K562 (cell line): ENCODE measurements around the gene MRPL38. TPM values are rescaled to one million over a fixed set of nuclear protein-coding genes. Genes with fewer than 3 reads are reported as not detected.

Experiments used
- CEBPZ ChIP-seq: fragments of 150-350 bp; IDR thresholded peaks from 2 replicates; pipeline ENCODE4 v1.6.1; 2014; ENCODE audit warnings: low read depth, mild to moderate bottlenecking, low read length, borderline replicate concordance
- ETS2 ChIP-seq: IDR thresholded peaks from 2 replicates; pipeline ENCODE4 v1.6.1; 2016; ENCODE audit warnings: borderline replicate concordance, missing genetic modification characterization, mild to moderate bottlenecking, moderate library complexity, missing compliant biosample characterization; ENCODE audit not compliant: poor library complexity, severe bottlenecking
- GTF2A2 ChIP-seq: IDR thresholded peaks from 2 replicates; pipeline ENCODE4 v1.6.1; 2016; ENCODE audit warnings: mild to moderate bottlenecking, missing genetic modification characterization, missing compliant biosample characterization
- NFIC ChIP-seq: fragments of 450-650 bp; IDR thresholded peaks from 2 replicates; pipeline ENCODE4 v1.6.1; 2017; ENCODE audit warnings: mild to moderate bottlenecking, inconsistent platforms
- PHB ChIP-seq: fragments of 250-450 bp; sonication (Bioruptor Pico); IDR thresholded peaks from 2 replicates; pipeline ENCODE4 v1.5.0; 2021
- RAD21 ChIP-seq, 2 experiments: fragments of 250-450 bp in 1 of 2; fragments of 450-650 bp in 1 of 2; sonication (Bioruptor Pico) in 1 of 2; formaldehyde crosslinking in 1 of 2; IDR thresholded peaks in 1 of 2; conservative IDR thresholded peaks in 1 of 2; 2 replicates each; pipeline versions ENCODE4 v1.4.0 to v1.8.0; 2020 to 2022; ENCODE audit warnings: mild to moderate bottlenecking in 2 of 2, moderate library complexity in 1 of 2
- polyA plus RNA-seq, 8 experiments: library from polyadenylated mRNA; depleted of rRNA in 4 of 8; stranded (reverse) in 5 of 8; unstranded in 3 of 8; fragments of >200 nt; fragmentation: Nextera tagmentation in 2 of 8; fragmentation: Illumina TruSeq in 1 of 8; extraction: Ambion mirVana in 2 of 8; extraction: Trizol in 1 of 8; gene quantifications; 2 replicates each; pipeline versions ENCODE4 v1.2.1 to v1.2.3, GENCODE V29; 2011 to 2014; ENCODE audit warnings: inconsistent platforms in 1 of 8, missing spikeins in 1 of 8
- total RNA-seq, 7 experiments: library from RNA; depleted of rRNA in 6 of 7; stranded (reverse); fragments of >200 nt in 6 of 7; fragmentation: Illumina TruSeq in 2 of 7; extraction: Trizol in 2 of 7; gene quantifications; 2 replicates each; pipeline versions ENCODE4 v1.2.1 to v1.2.3, GENCODE V29; 2011 to 2021; ENCODE audit warnings: low replicate concordance in 1 of 7
- TF ChIP-seq, protein P1 (sequence below): sonication (generic); formaldehyde crosslinking; IDR thresholded peaks from 2 replicates; pipeline ENCODE4 v1.5.0; 2020; ENCODE audit warnings: missing genetic modification reagents

Gene MRPL38
- total and polyA plus RNA-seq, 9 of the 15 experiments (the other 6 are each of a cell fraction or from before 2014, with no cell fraction given) = 4.5 to 154 (median 48.5) TPM

GRCh38 chr17:75889454-75889853 is 15.2 kb downstream of the MRPL38 start (continued):
- TF ChIP-seq ETS2 = no peak
- peak in 1 of 2 experiments; percentile 34; a peak in 2 of 4 replicates for TF ChIP-seq RAD21 (CRISPR knock-in tag; conservative IDR thresholded peaks at IDR 0.05 in 1 of 2, IDR thresholded peaks at IDR 0.05 in 1 of 2)
- no peak for TF ChIP-seq NFIC
- TF ChIP-seq, protein P1, sequence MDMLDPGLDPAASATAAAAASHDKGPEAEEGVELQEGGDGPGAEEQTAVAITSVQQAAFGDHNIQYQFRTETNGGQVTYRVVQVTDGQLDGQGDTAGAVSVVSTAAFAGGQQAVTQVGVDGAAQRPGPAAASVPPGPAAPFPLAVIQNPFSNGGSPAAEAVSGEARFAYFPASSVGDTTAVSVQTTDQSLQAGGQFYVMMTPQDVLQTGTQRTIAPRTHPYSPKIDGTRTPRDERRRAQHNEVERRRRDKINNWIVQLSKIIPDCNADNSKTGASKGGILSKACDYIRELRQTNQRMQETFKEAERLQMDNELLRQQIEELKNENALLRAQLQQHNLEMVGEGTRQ = peak; percentile 65
- TF ChIP-seq PHB (CRISPR knock-in tag) = no peak
- TF ChIP-seq GTF2A2 = no peak
- no peak for TF ChIP-seq CEBPZ
